Hair follicle dermal papilla cell (primary cell): Measurements from ENCODE around the gene DDC. TPM values are rescaled to one million over a fixed set of nuclear protein-coding genes. Genes with fewer than 3 reads are reported as not detected.

Source experiments
- small RNA-seq: library from RNA; depleted of rRNA; stranded (forward); fragments of <200 nt; gene quantifications from one replicate; pipeline ENCODE3, GENCODE V24; 2012
- total RNA-seq: library from RNA; depleted of rRNA; stranded (reverse); fragments of >200 nt; gene quantifications from 2 replicates; pipeline ENCODE4 v1.2.3, GENCODE V29; 2012

Gene DDC, protein sequence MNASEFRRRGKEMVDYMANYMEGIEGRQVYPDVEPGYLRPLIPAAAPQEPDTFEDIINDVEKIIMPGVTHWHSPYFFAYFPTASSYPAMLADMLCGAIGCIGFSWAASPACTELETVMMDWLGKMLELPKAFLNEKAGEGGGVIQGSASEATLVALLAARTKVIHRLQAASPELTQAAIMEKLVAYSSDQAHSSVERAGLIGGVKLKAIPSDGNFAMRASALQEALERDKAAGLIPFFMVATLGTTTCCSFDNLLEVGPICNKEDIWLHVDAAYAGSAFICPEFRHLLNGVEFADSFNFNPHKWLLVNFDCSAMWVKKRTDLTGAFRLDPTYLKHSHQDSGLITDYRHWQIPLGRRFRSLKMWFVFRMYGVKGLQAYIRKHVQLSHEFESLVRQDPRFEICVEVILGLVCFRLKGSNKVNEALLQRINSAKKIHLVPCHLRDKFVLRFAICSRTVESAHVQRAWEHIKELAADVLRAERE
- not detected in 2 replicates for total RNA-seq

DNA sequence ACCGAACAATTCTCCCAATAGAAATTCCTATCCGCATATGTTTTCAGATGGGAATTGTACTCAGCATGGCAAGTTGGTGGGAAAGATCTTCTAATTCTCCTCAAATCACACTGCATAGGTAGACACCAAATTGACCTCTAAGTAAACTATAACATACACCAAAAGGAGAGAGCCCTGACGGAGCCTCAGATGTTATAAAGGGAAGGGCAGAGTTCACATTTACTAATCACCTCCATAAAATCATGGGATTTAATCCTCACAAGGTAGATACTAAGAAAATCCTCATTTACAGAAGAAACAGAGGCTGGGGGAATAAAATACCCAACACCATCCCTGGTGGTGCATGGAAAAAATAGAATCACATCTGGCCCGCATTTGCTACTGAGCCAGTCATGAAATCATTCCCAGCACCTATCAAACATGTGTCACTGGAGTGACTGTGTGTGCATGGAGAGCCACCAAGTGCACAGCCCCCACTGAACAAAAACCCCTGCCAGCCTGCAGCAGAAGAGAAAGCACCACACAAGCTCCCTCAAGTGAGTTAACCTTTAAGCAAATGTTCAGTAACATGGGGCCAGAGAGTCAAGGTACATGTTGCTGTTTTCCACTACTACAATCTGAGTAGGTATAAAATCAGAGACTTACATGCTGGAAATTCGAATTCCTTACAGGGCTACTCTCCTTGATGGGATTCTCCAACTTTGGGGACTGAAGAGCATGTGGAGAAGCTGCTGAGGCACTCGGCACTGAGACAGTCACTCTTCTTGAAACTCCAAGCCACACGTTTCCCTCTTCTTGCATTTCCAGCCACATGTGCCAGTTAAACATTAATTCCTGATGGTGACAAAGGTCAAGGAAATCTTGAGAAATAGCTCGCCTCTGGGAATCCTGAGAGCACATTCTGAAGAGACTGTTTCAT lies at the start of gene DDC:
TSS of gene DDC (minus strand) at position 766 of the 919 bp plus-strand sequence. CDS start 21,320 bp downstream, outside the sequence.

DNA sequence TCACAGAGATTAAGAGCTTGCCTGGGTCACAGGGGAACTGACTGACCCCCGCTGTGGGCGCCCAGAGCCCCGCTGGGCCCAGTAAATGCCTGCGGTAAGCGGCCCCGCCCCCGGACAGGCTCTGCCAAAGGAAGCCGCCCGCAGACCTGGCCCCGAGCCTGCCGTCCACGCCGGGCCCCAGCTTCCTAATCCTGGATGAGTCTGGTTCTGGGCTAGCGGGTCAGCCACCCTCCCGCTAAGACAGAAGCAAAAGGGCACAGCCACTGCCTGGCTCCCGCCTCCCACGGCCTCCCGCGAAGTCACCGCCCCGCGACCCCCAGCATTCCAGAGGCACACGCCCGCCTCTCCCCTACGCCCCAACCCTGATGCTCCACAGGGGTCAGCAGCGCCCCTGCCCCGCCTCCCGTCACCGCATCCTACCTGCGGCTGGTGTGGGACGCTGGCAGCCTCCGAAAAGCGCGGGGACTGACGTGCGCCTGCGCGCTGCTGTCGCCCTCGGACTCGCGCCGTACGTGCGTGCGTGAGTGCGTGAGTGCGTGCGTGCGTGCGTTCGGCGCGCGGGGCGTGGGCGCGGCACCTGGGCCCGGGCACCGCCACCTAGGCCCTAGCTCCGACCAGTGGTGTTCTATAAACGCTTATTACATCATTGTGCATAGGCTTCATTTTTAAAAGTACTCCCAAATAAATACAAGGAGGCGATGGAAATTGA lies 115.2 kb downstream of the DDC start, which contains the start of gene FIGNL1:
TSS of gene FIGNL1 (minus strand) at position 470 of the 709 bp plus-strand sequence. CDS start 3,063 bp downstream, outside the sequence.

Small RNA genes within 50 kb of the gene (small RNA-seq; reads per million reads assigned to genes)
- gene RNU6-1091P = not detected

Other genes with a start within 250 kb of the DDC start
- gene FIGNL1, start 115.1 kb downstream of the DDC start, total RNA-seq = 7.9 and 10.5 TPM in 2 replicates
- gene GRB10, start 217.5 kb upstream of the DDC start, total RNA-seq = 55.3 and 62.5 TPM in 2 replicates